Activated CD8-positive, alpha-beta T cell treated with anti-CD3 and anti-CD28 coated beads, Interleukin-2, amount 10 ng/mL, durations not matched to agents 7 days and 5 days (primary cell): ENCODE results near the gene SHLD2. TPM values are rescaled to one million over a fixed set of nuclear protein-coding genes. Genes with fewer than 3 reads are reported as not detected.
"Not testable (repeated sequence)": the region's sequence is repeated elsewhere in the genome, so short reads cannot be mapped to it uniquely, and the experiment has no call there.

Experiments
- ATAC-seq: fragments of 150-1000 bp; cut with Tn5 transposase; one replicate; pipeline ENCODE4 v1.10.0; 2021; ENCODE audit warnings: moderate library complexity
- CTCF ChIA-PET: fragments of 350-600 bp; sonication (Branson Sonifier 250); formaldehyde crosslinking; loops from one replicate; lab custom pipeline; 2021; ENCODE audit warnings: antibody characterized with exemption; lab: Charles Lee
- POLR2A ChIA-PET: fragments of 350-600 bp; sonication (Branson Sonifier 250); formaldehyde crosslinking; loops from one replicate; lab custom pipeline; 2021; ENCODE audit warnings: antibody characterized with exemption; lab: Charles Lee
- DNase-seq: peaks from one replicate; pipeline ENCODE4 v3.0.0-alpha.2; 2020
- H3K27ac Mint-ChIP-seq: one replicate; pipeline ENCODE4 v1.8.0; 2021; ENCODE audit warnings: mild to moderate bottlenecking, mixed read lengths
- H3K27me3 Mint-ChIP-seq: one replicate; pipeline ENCODE4 v1.8.0; 2021; ENCODE audit warnings: low read depth, mixed read lengths
- H3K36me3 Mint-ChIP-seq: one replicate; pipeline ENCODE4 v1.8.0; 2021; ENCODE audit warnings: low read depth, mixed read lengths
- H3K4me1 Mint-ChIP-seq: one replicate; pipeline ENCODE4 v1.8.0; 2021; ENCODE audit warnings: low read depth, mixed read lengths
- H3K4me3 Mint-ChIP-seq: one replicate; pipeline ENCODE4 v1.8.0; 2021; ENCODE audit warnings: mild to moderate bottlenecking, mixed read lengths
- H3K9me3 Mint-ChIP-seq: one replicate; pipeline ENCODE4 v1.8.0; 2022; ENCODE audit warnings: mixed read lengths; ENCODE audit not compliant: insufficient read depth
- total RNA-seq, 2 experiments: library from RNA; stranded (reverse); gene quantifications; one replicate each; pipeline ENCODE4 v1.2.3, GENCODE V29; 2021

Gene SHLD2
- total RNA-seq, 2 experiments from 2014 or later = 34.2 to 36.8 TPM

DNA sequence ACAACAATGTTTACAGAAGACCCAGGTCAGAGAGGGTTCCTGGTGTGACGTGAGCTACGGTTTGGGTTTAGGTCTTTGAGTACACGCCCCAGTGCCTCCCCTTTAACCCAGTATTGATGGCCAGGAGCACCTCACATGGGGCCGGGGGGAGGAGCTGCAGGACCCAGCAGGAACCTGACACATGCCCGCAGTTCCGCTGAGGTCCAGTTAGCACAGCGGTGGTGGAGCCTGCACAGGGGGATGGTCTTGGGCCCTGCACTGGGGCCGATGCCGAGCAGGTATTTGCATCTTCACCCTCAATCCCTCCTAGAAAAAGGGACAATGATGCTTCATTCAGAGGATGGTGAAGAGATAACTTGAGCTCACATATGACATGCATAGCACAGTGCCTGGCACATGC lies 134.2 kb downstream of the SHLD2 start:
- POLR2A ChIA-PET, ATAC-seq, CTCF ChIA-PET, H3K36me3 Mint-ChIP-seq, H3K27ac Mint-ChIP-seq, DNase-seq, H3K27me3 Mint-ChIP-seq, H3K4me1 Mint-ChIP-seq, H3K9me3 Mint-ChIP-seq, H3K4me3 Mint-ChIP-seq: not testable (repeated sequence)

DNA sequence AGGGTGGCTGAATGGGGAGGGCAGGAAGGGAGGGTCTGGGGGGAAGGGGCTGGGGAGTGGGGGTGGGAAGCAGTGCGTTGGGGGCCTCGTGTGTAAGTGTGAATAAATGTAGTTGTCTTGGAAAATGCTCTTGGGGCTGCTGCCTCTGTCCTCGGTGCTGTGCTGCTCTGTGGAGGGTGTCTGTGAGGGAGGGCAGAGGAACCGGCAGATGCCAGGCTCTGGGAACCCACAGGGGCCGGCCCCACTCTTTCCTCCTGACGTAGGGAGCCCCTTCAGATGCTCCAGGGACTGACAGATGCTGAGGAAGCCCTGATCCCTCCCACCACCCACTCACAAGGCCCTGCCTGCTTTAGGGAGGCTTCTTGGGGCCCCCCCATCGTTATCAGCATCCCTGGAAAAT lies 139.8 kb downstream of the SHLD2 start:
- CTCF ChIA-PET, H3K4me3 Mint-ChIP-seq, H3K27ac Mint-ChIP-seq, H3K27me3 Mint-ChIP-seq, H3K9me3 Mint-ChIP-seq, H3K4me1 Mint-ChIP-seq, H3K36me3 Mint-ChIP-seq, DNase-seq, ATAC-seq, POLR2A ChIA-PET: not testable (repeated sequence)

DNA sequence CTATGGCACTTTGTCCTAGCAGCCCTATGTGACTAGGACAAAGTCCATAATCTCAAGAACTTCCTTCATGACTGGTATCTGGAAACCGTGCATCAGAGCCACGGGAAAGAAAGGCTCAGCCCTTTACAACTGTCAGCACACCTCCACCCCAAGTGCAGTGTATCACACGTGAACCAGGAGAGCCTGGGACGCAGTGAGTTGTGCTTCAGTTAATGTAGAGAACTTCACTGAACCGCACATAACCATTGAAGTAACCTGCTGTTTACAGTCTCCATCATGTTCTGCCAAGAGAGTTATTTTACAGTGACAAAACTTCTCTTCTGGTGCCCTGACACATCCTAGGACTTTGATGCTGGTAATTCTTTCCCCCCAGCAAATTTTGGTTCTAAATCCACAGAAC lies 142.2 kb downstream of the SHLD2 start:
- H3K9me3 Mint-ChIP-seq, CTCF ChIA-PET, ATAC-seq, H3K36me3 Mint-ChIP-seq, H3K27ac Mint-ChIP-seq, H3K27me3 Mint-ChIP-seq, H3K4me3 Mint-ChIP-seq, DNase-seq, H3K4me1 Mint-ChIP-seq, POLR2A ChIA-PET: not testable (repeated sequence)

DNA sequence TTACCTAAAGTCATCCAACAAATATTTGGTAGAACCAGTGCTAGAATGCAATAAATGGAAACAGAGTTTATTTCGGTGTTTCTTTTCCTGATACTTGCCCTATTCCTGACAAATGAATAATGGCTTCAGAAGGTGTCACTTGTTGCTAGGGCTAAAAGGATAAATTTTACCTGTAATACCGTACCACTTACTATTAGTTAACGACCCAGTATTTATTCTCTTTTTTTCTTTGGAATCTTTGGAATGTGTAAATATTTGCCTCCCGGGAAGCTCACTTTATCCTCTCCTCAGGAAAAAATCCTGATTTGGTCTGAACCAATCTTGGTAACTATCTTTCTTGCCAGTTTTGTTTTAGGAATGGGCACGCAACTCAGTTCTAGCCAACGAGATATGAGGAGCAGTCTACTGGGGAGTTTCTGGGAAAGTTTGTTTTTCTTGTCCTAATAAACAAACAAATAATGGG lies 144.4 kb downstream of the SHLD2 start:
- POLR2A ChIA-PET, H3K4me1 Mint-ChIP-seq, CTCF ChIA-PET, H3K36me3 Mint-ChIP-seq, ATAC-seq, H3K27me3 Mint-ChIP-seq, H3K4me3 Mint-ChIP-seq, H3K27ac Mint-ChIP-seq, DNase-seq, H3K9me3 Mint-ChIP-seq: not testable (repeated sequence)

Other genes with a start within 250 kb of the SHLD2 start
- gene MMRN2, start 137.6 kb upstream of the SHLD2 start, total RNA-seq = not detected
- gene SNCG, start 136.6 kb upstream of the SHLD2 start, total RNA-seq = not detected
- gene ADIRF, start 126.7 kb upstream of the SHLD2 start, total RNA-seq = not detected
- gene FAM25A, start 74.9 kb upstream of the SHLD2 start, total RNA-seq = not detected
- 10 to 100 TPM; 94.7 to 99.6 TPM for gene GLUD1, start 363 bp upstream of the SHLD2 start, total RNA-seq
- gene NUTM2A, start 130.2 kb downstream of the SHLD2 start, total RNA-seq = under 1 TPM; 0.29 to 0.71 TPM